Right atrium auricular region (tissue), 2 donors: Measurements from ENCODE around the gene ZNF454. TPM values are rescaled to one million over a fixed set of nuclear protein-coding genes. Genes with fewer than 3 reads are reported as not detected.

Source experiments
- DNase-seq: peaks from one replicate; pipeline ENCODE4 v3.0.0-alpha.2; 2019; ENCODE audit warnings: low spot score
- H3K27ac ChIP-seq, 2 donors: fragments of 200-600 bp; sonication (generic); 1 replicate in 1 of 2; 2 replicates in 1 of 2; pipeline ENCODE4 v1.5.1; 2016 to 2019
- H3K27me3 ChIP-seq, 2 donors: fragments of 200-600 bp; sonication (generic); one replicate each; pipeline versions ENCODE4 v1.5.1 to v1.6.0; 2017 to 2019
- H3K36me3 ChIP-seq: fragments of 200-600 bp; sonication (generic); one replicate; pipeline ENCODE4 v1.5.1; 2016
- H3K4me1 ChIP-seq, 2 donors: fragments of 200-600 bp; sonication (generic); one replicate each; pipeline versions ENCODE4 v1.5.1 to v1.6.0; 2017 to 2019
- H3K4me3 ChIP-seq, 2 donors: fragments of 200-600 bp; sonication (generic); 1 replicate in 1 of 2; 2 replicates in 1 of 2; pipeline ENCODE4 v1.5.1; 2017 to 2019; ENCODE audit warnings: mild to moderate bottlenecking in 1 of 2, moderate library complexity in 1 of 2
- H3K9me3 ChIP-seq, 2 donors: fragments of 200-600 bp; sonication (generic); one replicate each; pipeline ENCODE4 v1.5.1; 2019
- total RNA-seq, 2 donors: library from RNA; depleted of rRNA; stranded (reverse); fragments of >200 nt; gene quantifications; one replicate each; pipeline ENCODE4 v1.1.0, GENCODE V29; 2016
- TF ChIP-seq, protein P1 (sequence below), 2 donors: fragments of 200-600 bp; sonication (generic); IDR thresholded peaks; one replicate each; pipeline ENCODE4 v1.5.1; 2019; ENCODE audit warnings: antibody characterized with exemption in 2 of 2

ZNF454 gene
- total RNA-seq, 2 donors from 2014 or later: 2.5 to 2.6 TPM

DNA sequence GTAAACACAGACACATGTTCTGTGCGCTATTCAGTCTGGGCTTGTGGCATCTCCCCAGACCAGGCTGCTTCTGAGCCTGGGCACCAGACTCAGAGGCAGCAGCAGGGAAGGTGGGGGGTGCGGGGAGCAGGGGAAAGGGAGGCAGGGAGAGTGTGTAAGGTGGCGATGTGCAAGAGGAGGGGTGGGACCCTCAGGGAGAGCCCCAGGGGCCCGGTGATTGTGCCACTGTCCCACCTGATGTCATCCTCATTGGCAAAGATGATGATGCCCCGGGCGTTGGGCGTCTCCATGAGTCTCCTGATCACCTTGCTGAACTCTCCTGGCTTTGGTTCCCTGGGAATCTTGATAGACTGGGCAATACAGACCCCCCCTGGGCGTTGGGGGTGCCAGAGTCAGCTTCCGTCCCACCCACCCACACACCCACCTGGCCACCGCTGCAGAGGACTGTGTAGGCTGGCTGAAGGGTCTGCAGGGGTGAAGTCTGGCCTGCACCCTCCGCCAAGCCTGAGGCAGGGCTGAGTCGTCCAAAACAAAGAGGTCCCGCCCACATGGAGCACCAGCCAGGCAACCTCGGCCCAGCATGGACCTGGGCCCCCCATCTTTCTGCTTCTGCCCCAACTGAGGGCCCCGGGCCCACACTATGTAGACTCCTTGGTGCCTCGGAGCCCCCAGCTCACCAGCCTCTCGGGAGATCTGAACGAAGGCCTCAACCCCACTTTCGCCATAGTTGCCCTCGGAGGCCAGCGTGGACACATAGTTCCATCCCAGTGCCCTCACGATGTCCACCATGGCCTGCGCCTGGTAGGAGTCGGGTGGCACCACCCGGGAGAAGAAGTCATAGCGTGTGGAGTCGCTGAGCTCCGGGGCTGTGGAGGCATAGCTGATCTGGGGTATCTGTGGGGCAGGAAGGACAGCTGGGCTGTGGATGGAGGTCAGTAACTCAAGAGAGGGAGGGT lies 50.5 kb downstream of the ZNF454 start:
- H3K36me3 ChIP-seq: no peaks in the 10 kb centered on the region
- TF ChIP-seq, protein P1, sequence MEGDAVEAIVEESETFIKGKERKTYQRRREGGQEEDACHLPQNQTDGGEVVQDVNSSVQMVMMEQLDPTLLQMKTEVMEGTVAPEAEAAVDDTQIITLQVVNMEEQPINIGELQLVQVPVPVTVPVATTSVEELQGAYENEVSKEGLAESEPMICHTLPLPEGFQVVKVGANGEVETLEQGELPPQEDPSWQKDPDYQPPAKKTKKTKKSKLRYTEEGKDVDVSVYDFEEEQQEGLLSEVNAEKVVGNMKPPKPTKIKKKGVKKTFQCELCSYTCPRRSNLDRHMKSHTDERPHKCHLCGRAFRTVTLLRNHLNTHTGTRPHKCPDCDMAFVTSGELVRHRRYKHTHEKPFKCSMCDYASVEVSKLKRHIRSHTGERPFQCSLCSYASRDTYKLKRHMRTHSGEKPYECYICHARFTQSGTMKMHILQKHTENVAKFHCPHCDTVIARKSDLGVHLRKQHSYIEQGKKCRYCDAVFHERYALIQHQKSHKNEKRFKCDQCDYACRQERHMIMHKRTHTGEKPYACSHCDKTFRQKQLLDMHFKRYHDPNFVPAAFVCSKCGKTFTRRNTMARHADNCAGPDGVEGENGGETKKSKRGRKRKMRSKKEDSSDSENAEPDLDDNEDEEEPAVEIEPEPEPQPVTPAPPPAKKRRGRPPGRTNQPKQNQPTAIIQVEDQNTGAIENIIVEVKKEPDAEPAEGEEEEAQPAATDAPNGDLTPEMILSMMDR (IDR thresholded peaks at IDR 0.05): no peak
- H3K4me1 ChIP-seq: no peaks in the 10 kb centered on the region
- no peak overlapping the region for H3K27ac ChIP-seq
- H3K27me3 ChIP-seq: no peaks in the 10 kb centered on the region
- H3K4me3 ChIP-seq: no peak overlapping the region
- DNase-seq: no peak
- H3K9me3 ChIP-seq: peaks cover 4 to 24% of the 10 kb centered on the region in 2 donors

DNA sequence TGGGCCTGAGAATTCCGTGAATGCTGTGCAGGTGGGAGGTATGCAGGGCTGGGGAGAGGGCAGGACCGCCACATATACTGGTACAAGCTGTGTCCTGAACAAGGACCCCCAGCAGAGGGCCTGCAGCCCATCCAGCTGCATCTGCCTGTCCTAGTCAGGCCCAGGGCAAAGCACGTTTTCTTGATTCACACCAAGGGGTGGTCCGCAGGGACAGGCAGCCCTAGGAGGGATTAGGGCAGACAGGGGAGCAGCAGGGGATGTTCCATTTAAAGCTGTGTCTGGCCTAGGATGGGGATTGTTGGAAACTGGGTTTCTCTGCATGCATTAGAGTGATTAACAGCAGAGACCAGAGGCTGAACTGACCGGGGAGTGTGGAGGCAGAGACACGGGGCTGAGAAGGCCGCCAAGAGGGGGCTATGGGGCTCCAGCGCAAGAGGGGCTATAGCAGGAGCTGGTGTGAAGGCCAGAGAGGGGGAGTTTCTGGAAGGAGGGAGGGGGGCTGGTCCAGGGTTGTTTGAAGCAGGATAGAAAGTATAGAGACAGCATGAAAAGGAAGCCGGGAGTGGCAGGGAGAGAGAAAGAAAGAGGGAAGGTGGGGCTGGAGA lies 51.4 kb downstream of the ZNF454 start:
- no peak for DNase-seq
- H3K27ac ChIP-seq: no peak overlapping the region
- H3K4me1 ChIP-seq: no peaks in the 10 kb centered on the region
- H3K4me3 ChIP-seq: no peak overlapping the region
- TF ChIP-seq, protein P1 (IDR thresholded peaks at IDR 0.05): no peak
- no peaks in the 10 kb centered on the region for H3K27me3 ChIP-seq
- H3K36me3 ChIP-seq: no peaks in the 10 kb centered on the region
- H3K9me3 ChIP-seq: peaks cover 0 to 14% of the 10 kb centered on the region in 2 donors

- no peak for DNase-seq
- Histone ChIP-seq H3K4me3 (no peak overlapping the region), H3K9me3 (peaks cover 0 to 13% of the 10 kb centered on the region in 2 donors), H3K27me3 (no peaks in the 10 kb centered on the region), H3K27ac (no peak overlapping the region), H3K36me3 (no peaks in the 10 kb centered on the region), H3K4me1 (no peaks in the 10 kb centered on the region)
- TF ChIP-seq, protein P1 (IDR thresholded peaks at IDR 0.05): no peak
Observed at GRCh38 chr5:178993236-178993765, 52.3 kb downstream of the ZNF454 start.

DNA sequence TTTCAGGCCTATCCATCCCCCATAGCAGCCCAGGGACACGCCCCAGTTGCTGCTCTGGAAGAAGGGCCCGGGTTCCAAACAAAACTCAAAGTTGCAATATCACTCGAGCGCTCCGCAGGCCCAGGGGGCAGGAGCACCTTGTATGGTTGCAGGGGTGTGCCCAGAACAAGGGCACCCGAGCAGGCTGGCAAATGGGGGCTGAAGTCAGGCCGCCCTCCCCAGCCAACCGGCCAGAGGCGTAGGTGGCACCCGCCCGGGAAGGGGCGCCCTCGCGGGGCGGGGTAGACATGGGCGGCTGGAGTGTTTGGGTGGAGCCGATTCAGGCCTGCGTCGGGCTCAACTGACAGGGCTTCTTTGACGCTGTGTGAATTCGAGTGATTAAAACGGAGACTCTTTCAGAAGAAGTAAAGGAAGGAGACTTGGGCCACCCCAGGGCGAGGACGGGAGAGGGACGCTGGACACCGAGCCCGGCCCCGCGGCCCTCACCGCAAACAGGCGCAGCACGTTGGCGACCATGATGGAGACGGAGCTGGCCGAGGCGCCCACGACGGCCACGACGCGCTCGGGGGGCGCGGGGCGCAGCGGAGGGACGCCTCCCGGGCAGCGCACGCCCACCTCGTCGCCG lies 53.1 kb downstream of the ZNF454 start:
- H3K4me1 ChIP-seq: no peaks in the 10 kb centered on the region
- no peaks in the 10 kb centered on the region for H3K36me3 ChIP-seq
- H3K27ac ChIP-seq: no peak overlapping the region
- H3K9me3 ChIP-seq: peaks cover 0 to 13% of the 10 kb centered on the region in 2 donors
- DNase-seq: no peak
- H3K27me3 ChIP-seq: no peaks in the 10 kb centered on the region
- no peak overlapping the region for H3K4me3 ChIP-seq
- TF ChIP-seq, protein P1 (IDR thresholded peaks at IDR 0.05): no peak

DNA sequence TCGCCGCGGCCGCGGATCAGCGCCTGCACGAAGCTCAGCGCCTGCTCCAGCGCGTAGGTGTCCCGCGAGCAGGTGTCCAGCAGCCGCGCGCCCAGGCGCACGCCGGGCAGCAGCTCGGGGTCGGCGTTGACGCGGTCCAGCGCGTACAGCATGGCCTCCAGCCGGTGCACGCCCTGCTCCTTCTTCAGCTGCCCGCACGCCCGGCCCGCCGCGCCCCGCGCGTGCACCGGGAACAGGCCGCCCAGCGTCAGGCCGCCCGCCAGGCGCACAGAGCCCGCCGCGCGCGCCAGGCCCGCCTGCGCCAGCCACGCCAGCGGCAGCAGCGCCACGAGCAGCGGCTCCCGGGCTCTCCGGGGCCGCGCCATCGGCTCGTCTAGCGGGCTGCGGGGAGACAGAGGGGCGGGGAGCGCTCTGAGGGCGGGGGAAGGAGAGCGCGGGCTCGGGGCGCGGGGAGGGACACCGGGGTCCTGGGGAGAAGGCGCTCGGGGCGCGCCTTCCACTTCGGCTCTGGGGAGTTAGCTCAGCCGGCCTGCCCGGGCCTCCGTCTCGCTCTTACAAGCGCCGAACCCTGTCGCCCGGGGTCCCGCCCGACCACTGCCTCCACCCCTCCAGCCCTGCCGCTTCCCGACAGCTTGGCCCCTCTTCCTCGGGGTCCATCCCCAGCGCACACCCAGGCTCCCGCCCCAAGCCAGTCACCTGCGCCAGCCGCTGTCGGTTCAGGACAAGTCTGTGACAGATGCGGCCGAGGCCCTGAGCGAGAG lies 53.8 kb downstream of the ZNF454 start, which contains the start of gene GRM6:
GRM6 (minus strand) TSS at position 741 of the 761 bp plus-strand sequence; CDS start at position 365, 376 bp downstream.
- Histone ChIP-seq H3K27me3 (no peaks in the 10 kb centered on the region), H3K27ac (no peak within 1 kb of the TSS), H3K9me3 (peaks cover 0 to 8% of the 10 kb centered on the region in 2 donors), H3K4me1 (no peaks in the 10 kb centered on the region), H3K36me3 (no peaks in the 10 kb centered on the region), H3K4me3 (peak within 1 kb of the TSS in 1 of 2 donors; percentile 6)
- TF ChIP-seq, protein P1 (IDR thresholded peaks at IDR 0.05): no peak
- no peak for DNase-seq
